Stromal cell of bone marrow (primary cell): ENCODE results near the gene LMF1.

Experiments used
- DNase-seq: peaks from one replicate; pipeline ENCODE4 v3.0.0-alpha.2; 2012; ENCODE audit warnings: low read depth

LMF1 gene

GRCh38 chr16:804193-805048 is 166.4 kb downstream of the LMF1 start:
- DNase-seq: no peak

GRCh38 chr16:803754-804080 is 167.1 kb downstream of the LMF1 start:
- no peak for DNase-seq
